Panc1 (cell line): ENCODE results near the gene STARD13. TPM values are rescaled to one million over a fixed set of nuclear protein-coding genes. Genes with fewer than 3 reads are reported as not detected.

Source experiments
- ATAC-seq: fragments of 200-7000 bp; cut with Tn5 transposase; 2 replicates; pipeline ENCODE4 v1.9.1; 2020; ENCODE audit warnings: mild to moderate bottlenecking, moderate library complexity
- BruUV-seq: library from RNA; stranded (reverse); fragments of 400-500 nt; replicated peaks from 2 replicates; lab custom pipeline; 2021; lab: Mats Ljungman, UMichigan
- CTCF ChIA-PET: fragments of 300-600 bp; sonication (Branson Sonifier 250); formaldehyde crosslinking; loops from one replicate; lab custom pipeline; 2022; ENCODE audit warnings: antibody characterized with exemption; lab: Charles Lee
- POLR2A ChIA-PET: fragments of 300-600 bp; sonication (Branson Sonifier 250); formaldehyde crosslinking; loops from one replicate; lab custom pipeline; 2022; ENCODE audit warnings: antibody characterized with exemption; lab: Charles Lee
- DNase-seq: peaks from one replicate; pipeline ENCODE4 v3.0.0-alpha.2; 2010; ENCODE audit warnings: low read depth, low spot score
- H3K27ac ChIP-seq: 2 replicates; pipeline ENCODE4 v1.5.1; 2011; ENCODE audit warnings: mild to moderate bottlenecking, low read length, inconsistent platforms
- H3K27me3 ChIP-seq: fragments of 200-500 bp; sonication (Bioruptor generic); 2 replicates; pipeline ENCODE4 v1.6.0; 2014; ENCODE audit warnings: low read length, inconsistent platforms; ENCODE audit not compliant: control insufficient read depth, insufficient read depth
- H3K36me3 ChIP-seq: fragments of 200-500 bp; sonication (Bioruptor generic); 2 replicates; pipeline ENCODE4 v1.5.1; 2014; ENCODE audit warnings: inconsistent platforms, mild to moderate bottlenecking, low read length, moderate library complexity; ENCODE audit not compliant: control insufficient read depth, insufficient read depth
- H3K4me1 ChIP-seq: 2 replicates; pipeline ENCODE4 v1.5.1; 2011; ENCODE audit warnings: inconsistent platforms, mild to moderate bottlenecking, low read length, moderate library complexity; ENCODE audit not compliant: control insufficient read depth, insufficient read depth
- H3K4me3 ChIP-seq, 2 experiments: 2 replicates each; pipeline ENCODE4 v1.5.1; 2011 to 2012; ENCODE audit warnings: low read depth in 2 of 2, low read length in 2 of 2, mild to moderate bottlenecking in 2 of 2, inconsistent platforms in 1 of 2, moderate library complexity in 1 of 2
- H3K9me3 ChIP-seq: fragments of 200-500 bp; sonication (Bioruptor generic); 2 replicates; pipeline ENCODE4 v1.5.1; 2014; ENCODE audit warnings: low read depth, mild to moderate bottlenecking, inconsistent platforms, low read length, moderate library complexity; ENCODE audit not compliant: control insufficient read depth, insufficient read depth
- POLR2AphosphoS5 ChIP-seq: IDR thresholded peaks from 2 replicates; pipeline ENCODE4 v1.6.1; 2012; ENCODE audit warnings: mild to moderate bottlenecking, low read depth, low read length, moderate library complexity
- SIN3A ChIP-seq: IDR thresholded peaks from 2 replicates; pipeline ENCODE4 v1.6.1; 2012; ENCODE audit warnings: low read depth, mild to moderate bottlenecking, low read length, moderate library complexity, borderline replicate concordance; ENCODE audit not compliant: insufficient read depth
- TCF7L2 ChIP-seq: IDR thresholded peaks from 2 replicates; pipeline ENCODE4 v1.6.1; 2011; ENCODE audit warnings: mild to moderate bottlenecking, low read depth, low read length, inconsistent platforms
- in situ Hi-C: cut with HindIII; loops from 2 replicates; pipeline ENCODE4 v1.10.0; 2016; ENCODE audit warnings: low sequenced_read_pairs, low pct_unique_long_range_greater_than_20kb
- intact Hi-C: fragments of 100-400 bp; cut with micrococcal nuclease; formaldehyde crosslinking; loops from one replicate; pipeline ENCODE4 v1.10.0; 2022; ENCODE audit not compliant: unreplicated experiment
- total RNA-seq: library from RNA; stranded (reverse); gene quantifications from one replicate; pipeline ENCODE4 v1.2.1, GENCODE V29; 2021; ENCODE audit not compliant: unreplicated experiment
- TF ChIP-seq, protein P1 (sequence below), 2 experiments: IDR thresholded peaks; 2 replicates each; pipeline ENCODE4 v1.6.1; 2011 to 2012; ENCODE audit warnings: low read depth in 2 of 2, control low read depth in 1 of 2, low read length in 1 of 2, mild to moderate bottlenecking in 1 of 2, moderate library complexity in 1 of 2; ENCODE audit not compliant: insufficient read depth in 1 of 2
- TF ChIP-seq, protein P2 (sequence below): fragments of 450-650 bp; IDR thresholded peaks from 2 replicates; pipeline ENCODE4 v1.5.1; 2017; ENCODE audit warnings: mild to moderate bottlenecking

The STARD13 gene
- total RNA-seq, 1 experiment from 2014 or later, result 6.5 TPM

DNA sequence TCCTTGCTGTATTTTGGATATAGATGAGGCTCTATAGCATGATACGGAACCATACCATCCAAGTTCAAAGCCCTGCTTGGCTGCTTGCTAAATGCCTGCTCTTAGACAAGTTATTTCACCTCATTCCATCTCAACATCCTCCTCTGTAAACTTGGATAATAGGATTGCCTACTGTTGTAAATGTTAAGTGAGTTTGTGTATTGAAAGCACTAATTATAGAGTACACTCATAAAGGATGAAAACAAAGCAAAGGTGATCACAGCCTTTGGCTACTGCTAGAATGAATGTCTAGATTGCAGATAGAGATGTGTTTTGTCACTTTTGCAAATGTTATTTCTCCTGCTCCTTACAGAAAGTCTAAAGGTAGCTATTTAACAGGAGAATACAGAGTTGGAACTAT lies 34.3 kb upstream of the STARD13 start:
- TF ChIP-seq TCF7L2, result no peak
- no peak for TF ChIP-seq POLR2AphosphoS5
- TF ChIP-seq, protein P1, sequence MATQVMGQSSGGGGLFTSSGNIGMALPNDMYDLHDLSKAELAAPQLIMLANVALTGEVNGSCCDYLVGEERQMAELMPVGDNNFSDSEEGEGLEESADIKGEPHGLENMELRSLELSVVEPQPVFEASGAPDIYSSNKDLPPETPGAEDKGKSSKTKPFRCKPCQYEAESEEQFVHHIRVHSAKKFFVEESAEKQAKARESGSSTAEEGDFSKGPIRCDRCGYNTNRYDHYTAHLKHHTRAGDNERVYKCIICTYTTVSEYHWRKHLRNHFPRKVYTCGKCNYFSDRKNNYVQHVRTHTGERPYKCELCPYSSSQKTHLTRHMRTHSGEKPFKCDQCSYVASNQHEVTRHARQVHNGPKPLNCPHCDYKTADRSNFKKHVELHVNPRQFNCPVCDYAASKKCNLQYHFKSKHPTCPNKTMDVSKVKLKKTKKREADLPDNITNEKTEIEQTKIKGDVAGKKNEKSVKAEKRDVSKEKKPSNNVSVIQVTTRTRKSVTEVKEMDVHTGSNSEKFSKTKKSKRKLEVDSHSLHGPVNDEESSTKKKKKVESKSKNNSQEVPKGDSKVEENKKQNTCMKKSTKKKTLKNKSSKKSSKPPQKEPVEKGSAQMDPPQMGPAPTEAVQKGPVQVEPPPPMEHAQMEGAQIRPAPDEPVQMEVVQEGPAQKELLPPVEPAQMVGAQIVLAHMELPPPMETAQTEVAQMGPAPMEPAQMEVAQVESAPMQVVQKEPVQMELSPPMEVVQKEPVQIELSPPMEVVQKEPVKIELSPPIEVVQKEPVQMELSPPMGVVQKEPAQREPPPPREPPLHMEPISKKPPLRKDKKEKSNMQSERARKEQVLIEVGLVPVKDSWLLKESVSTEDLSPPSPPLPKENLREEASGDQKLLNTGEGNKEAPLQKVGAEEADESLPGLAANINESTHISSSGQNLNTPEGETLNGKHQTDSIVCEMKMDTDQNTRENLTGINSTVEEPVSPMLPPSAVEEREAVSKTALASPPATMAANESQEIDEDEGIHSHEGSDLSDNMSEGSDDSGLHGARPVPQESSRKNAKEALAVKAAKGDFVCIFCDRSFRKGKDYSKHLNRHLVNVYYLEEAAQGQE (IDR thresholded peaks at IDR 0.05; ENCODE audit: insufficient read depth in 1 of 2, low read depth in 2 of 2, low read length in 1 of 2), result no peak
- TF ChIP-seq, protein P2, sequence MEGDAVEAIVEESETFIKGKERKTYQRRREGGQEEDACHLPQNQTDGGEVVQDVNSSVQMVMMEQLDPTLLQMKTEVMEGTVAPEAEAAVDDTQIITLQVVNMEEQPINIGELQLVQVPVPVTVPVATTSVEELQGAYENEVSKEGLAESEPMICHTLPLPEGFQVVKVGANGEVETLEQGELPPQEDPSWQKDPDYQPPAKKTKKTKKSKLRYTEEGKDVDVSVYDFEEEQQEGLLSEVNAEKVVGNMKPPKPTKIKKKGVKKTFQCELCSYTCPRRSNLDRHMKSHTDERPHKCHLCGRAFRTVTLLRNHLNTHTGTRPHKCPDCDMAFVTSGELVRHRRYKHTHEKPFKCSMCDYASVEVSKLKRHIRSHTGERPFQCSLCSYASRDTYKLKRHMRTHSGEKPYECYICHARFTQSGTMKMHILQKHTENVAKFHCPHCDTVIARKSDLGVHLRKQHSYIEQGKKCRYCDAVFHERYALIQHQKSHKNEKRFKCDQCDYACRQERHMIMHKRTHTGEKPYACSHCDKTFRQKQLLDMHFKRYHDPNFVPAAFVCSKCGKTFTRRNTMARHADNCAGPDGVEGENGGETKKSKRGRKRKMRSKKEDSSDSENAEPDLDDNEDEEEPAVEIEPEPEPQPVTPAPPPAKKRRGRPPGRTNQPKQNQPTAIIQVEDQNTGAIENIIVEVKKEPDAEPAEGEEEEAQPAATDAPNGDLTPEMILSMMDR, result no peak
- TF ChIP-seq SIN3A, result no peak
- intact Hi-C loops, result no loop called here
- CTCF ChIA-PET, result no interaction called here

DNA sequence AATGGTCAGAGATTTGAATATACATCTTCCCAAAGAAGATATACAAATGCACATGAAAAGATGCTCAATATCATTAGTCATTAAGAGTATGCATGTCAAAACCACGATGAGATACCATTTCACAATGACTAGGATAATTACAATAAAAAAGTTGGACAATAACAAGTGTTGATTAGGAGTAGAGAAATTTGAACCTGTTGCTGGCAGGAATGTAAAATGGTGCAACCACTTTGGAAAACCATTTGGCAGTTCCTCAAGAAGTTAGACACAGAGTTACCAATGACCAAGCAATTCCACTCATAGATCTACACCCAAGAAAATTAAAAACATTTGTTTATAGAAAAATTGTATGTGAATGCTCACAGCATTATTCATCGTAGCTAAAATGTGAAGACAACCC lies 33.2 kb upstream of the STARD13 start:
- ATAC-seq (no peak), DNase-seq (no peak)
- intact Hi-C loops (no loop called here), in situ Hi-C loops (no loop called here)
- no peaks in the 10 kb centered on the region for H3K27me3 ChIP-seq
- no peaks in the 10 kb centered on the region for H3K4me1 ChIP-seq
- H3K4me3 ChIP-seq, result no peak overlapping the region
- H3K36me3 ChIP-seq, result no peaks in the 10 kb centered on the region
- POLR2A ChIA-PET, result no interaction called here
- CTCF ChIA-PET, result no interaction called here
- no peak for TF ChIP-seq POLR2AphosphoS5
- no peak for TF ChIP-seq TCF7L2
- TF ChIP-seq, protein P1 (IDR thresholded peaks at IDR 0.05; ENCODE audit: insufficient read depth in 1 of 2, low read depth in 2 of 2, low read length in 1 of 2), result no peak
- TF ChIP-seq, protein P2, result no peak
- TF ChIP-seq SIN3A, result no peak
- no TSS peak for BruUV-seq
- H3K27ac ChIP-seq, result no peak overlapping the region
- peaks cover 4% of the 10 kb centered on the region; the same call in 1 of the 2 replicates for H3K9me3 ChIP-seq

More for the DNA sequence above, 34.3 kb upstream of the STARD13 start:
- Histone ChIP-seq H3K27me3 (no peaks in the 10 kb centered on the region), H3K4me3 (no peak overlapping the region), H3K27ac (no peak overlapping the region), H3K9me3 (peaks cover 4% of the 10 kb centered on the region; the same call in 1 of the 2 replicates), H3K4me1 (no peaks in the 10 kb centered on the region), H3K36me3 (no peaks in the 10 kb centered on the region)
- no peak for ATAC-seq
- no peak for DNase-seq
- POLR2A ChIA-PET, result interaction anchor here (0.5 kb wide), 1 partner anchor 152 kb away, joined by 3 read pairs; no protein-coding TSS in a partner anchor
- in situ Hi-C loops, result no loop called here
- no TSS peak for BruUV-seq
